Adrenal gland (tissue), 12 donors: ENCODE results near the gene GRIN1. TPM values are rescaled to one million over a fixed set of nuclear protein-coding genes. Genes with fewer than 3 reads are reported as not detected.
A peak's percentile ranks its signal among the peaks of the same experiment; 100 is the strongest.

Experiments used
- DNase-seq, 7 donors: peaks; one replicate each; pipeline ENCODE4 v3.0.0-alpha.2; 2019 to 2020
- H3K27ac ChIP-seq, 5 donors: fragments of 200-600 bp; sonication (generic) in 4 of 5; 1 replicate in 3 of 5; 2 replicates in 2 of 5; pipeline versions ENCODE4 v1.5.1 to v1.8.0; 2016 to 2020; ENCODE audit warnings: mild to moderate bottlenecking in 1 of 5
- H3K27me3 ChIP-seq: fragments of 200-600 bp; 2 replicates; pipeline ENCODE4 v1.8.0; 2021
- H3K36me3 ChIP-seq, 2 donors: fragments of 200-600 bp; replicated peaks in 1 of 2; 1 replicate in 1 of 2; 2 replicates in 1 of 2; pipeline versions ENCODE4 v1.5.1 to v1.8.0; 2018 to 2022
- H3K4me1 ChIP-seq, 2 donors: fragments of 200-600 bp; replicated peaks in 1 of 2; 1 replicate in 1 of 2; 2 replicates in 1 of 2; pipeline versions ENCODE4 v1.5.1 to v1.8.0; 2018 to 2021
- H3K4me3 ChIP-seq, 4 donors: fragments of 200-600 bp; sonication (generic) in 3 of 4; one replicate each; pipeline ENCODE4 v1.5.1; 2016 to 2018
- H3K9me3 ChIP-seq, 3 donors: fragments of 200-600 bp; sonication (generic) in 1 of 3; replicated peaks in 1 of 3; 1 replicate in 2 of 3; 2 replicates in 1 of 3; pipeline versions ENCODE4 v1.5.1 to v1.8.0; 2016 to 2021
- CTCF ChIP-seq, 6 experiments: fragments of 450-650 bp in 4 of 6; fragments of 200-600 bp in 2 of 6; sonication (generic) in 1 of 6; IDR thresholded peaks; 1 replicate in 5 of 6; 2 replicates in 1 of 6; pipeline versions ENCODE4 v1.5.1 to v1.8.0; 2016 to 2021; ENCODE audit warnings: antibody characterized with exemption in 6 of 6, mild to moderate bottlenecking in 2 of 6, moderate library complexity in 1 of 6
- POLR2A ChIP-seq, 2 donors: fragments of 450-650 bp; IDR thresholded peaks; one replicate each; pipeline ENCODE4 v1.6.1; 2017; ENCODE audit warnings: antibody characterized with exemption in 2 of 2, mild to moderate bottlenecking in 2 of 2, moderate library complexity in 1 of 2
- WGBS, 4 donors: extraction: QIAGEN DNeasy Blood & Tissue Kit in 2 of 4; methylation state at CpG; one replicate each; pipeline versions ENCODE4 v1.1.5 to v1.1.7; 2013 to 2017; 5-methylcytosine and 5-hydroxymethylcytosine counted together
- intact Hi-C, 2 donors: fragments of 100-400 bp; cut with DNase I; formaldehyde crosslinking; loops; one replicate each; pipeline versions ENCODE4 v1.14.1 to v1.15.0; 2022 to 2023
- polyA plus RNA-seq, 3 donors: library from polyadenylated mRNA; stranded (reverse); fragments of 200-250 nt in 2 of 3; fragments of 350-450 nt in 1 of 3; fragmentation: Illumina TruSeq in 1 of 3; extraction: RNeasy Lipid Tissue Mini Kit (QIAGEN cat#74804) in 1 of 3; gene quantifications; one replicate each; pipeline ENCODE4 v1.2.3, GENCODE V29; 2013 to 2014
- total RNA-seq, 9 donors: library from RNA; depleted of rRNA in 4 of 9; stranded (reverse); fragments of >200 nt in 4 of 9; fragments of 120-200 nt in 1 of 9; fragmentation: NEBNext Ultra II Directional in 1 of 9; extraction: Animal tissue kit (Norgen Biotek cat#: 25700) in 1 of 9; gene quantifications; one replicate each; pipeline versions ENCODE4 v1.1.0 to v1.2.4, GENCODE V29; 2013 to 2023
- donor health status: healthy with polysubstance abuse.
- donor health status: Bipolar disorder and iron deficiency.
- donor health status: DM: yes; HTN: yes; CAD: no.
- donor health status: DM: no; HTN: no; CAD: no.
- donor health status: DM: no; HTN: no; CAD: no.
- donor health status: DM: yes; HTN: yes; CAD: no.

GRIN1 gene
- total and polyA plus RNA-seq, 12 donors: 0.04 to 0.28 (median 0.10) TPM; not detected in 5

GRCh38 chr9:137168904-137169856 lies 30.2 kb downstream of the GRIN1 start:
- TF ChIP-seq POLR2A (IDR thresholded peaks at IDR 0.05): no peak
- no peak for TF ChIP-seq CTCF (IDR thresholded peaks at IDR 0.05)
- H3K9me3 ChIP-seq: no peaks in the 10 kb centered on the region
- no peaks in the 10 kb centered on the region for H3K36me3 ChIP-seq
- peaks cover 10 to 20% of the 10 kb centered on the region in 2 donors for H3K4me1 ChIP-seq
- no peak overlapping the region for H3K27ac ChIP-seq
- WGBS, 4 donors: 0 to 2% (median 1%) methylated on average over 20 to 124 of the region's 124 CpGs
- H3K27me3 ChIP-seq: peaks cover 80% of the 10 kb centered on the region
- DNase-seq: peak in 1 of 7 donors; percentile 26
- intact Hi-C loops: no loop called here
- H3K4me3 ChIP-seq: peak overlapping the region in 1 of 4 donors; percentile 23

GRCh38 chr9:137169896-137170358 lies 31.0 kb downstream of the GRIN1 start, which contains the start of gene LRRC26:
Gene LRRC26, minus strand, starts transcription at chr9:137170051. Its CDS starts 108 bp downstream, at chr9:137169943.
- Histone ChIP-seq H3K27ac (no peak within 1 kb of the TSS), H3K9me3 (no peaks in the 10 kb centered on the region), H3K4me3 (peak within 1 kb of the TSS in 1 of 4 donors; percentile 23), H3K36me3 (no peaks in the 10 kb centered on the region), H3K27me3 (peaks cover 72% of the 10 kb centered on the region), H3K4me1 (peaks cover 10 to 20% of the 10 kb centered on the region in 2 donors)
- intact Hi-C loops: no loop called here
- WGBS, 4 donors: 5 to 39% (median 8%) methylated on average over 11 to 41 of the region's 41 CpGs
- DNase-seq: no peak
- TF ChIP-seq POLR2A (IDR thresholded peaks at IDR 0.05) (no peak), CTCF (IDR thresholded peaks at IDR 0.05) (no peak)

GRCh38 chr9:137170486-137171148 lies 31.7 kb downstream of the GRIN1 start:
- Histone ChIP-seq H3K4me1 (peaks cover 10 to 20% of the 10 kb centered on the region in 2 donors), H3K4me3 (no peak overlapping the region), H3K27me3 (peaks cover 65% of the 10 kb centered on the region), H3K27ac (no peak overlapping the region), H3K36me3 (no peaks in the 10 kb centered on the region), H3K9me3 (no peaks in the 10 kb centered on the region)
- no peak for DNase-seq
- WGBS, 4 donors: 33 to 42% (median 38%) methylated on average over 6 to 14 of the region's 14 CpGs
- intact Hi-C loops: no loop called here
- TF ChIP-seq POLR2A (IDR thresholded peaks at IDR 0.05) (no peak), CTCF (IDR thresholded peaks at IDR 0.05) (no peak)
